Lower lobe of right lung (tissue), 2 donors: Measurements from ENCODE around the gene TRAPPC3L. TPM values are rescaled to one million over a fixed set of nuclear protein-coding genes. Genes with fewer than 3 reads are reported as not detected.

Experiments
- ATAC-seq, 2 donors: fragments of 200-7000 bp; cut with Tn5 transposase; one replicate each; pipeline ENCODE4 v1.9.1; 2020 to 2022; ENCODE audit warnings: mild to moderate bottlenecking in 2 of 2, moderate library complexity in 2 of 2
- DNase-seq: peaks from one replicate; pipeline ENCODE4 v3.0.0-alpha.2; 2020
- H3K27ac ChIP-seq: fragments of 200-600 bp; one replicate; pipeline ENCODE4 v1.8.0; 2022
- H3K27me3 ChIP-seq: fragments of 200-600 bp; one replicate; pipeline ENCODE4 v1.8.0; 2022; ENCODE audit warnings: low read depth
- H3K36me3 ChIP-seq: fragments of 200-600 bp; one replicate; pipeline ENCODE4 v1.8.0; 2022; ENCODE audit warnings: mild to moderate bottlenecking
- H3K4me1 ChIP-seq: fragments of 200-600 bp; one replicate; pipeline ENCODE4 v1.8.0; 2022
- H3K4me3 ChIP-seq: fragments of 200-600 bp; one replicate; pipeline ENCODE4 v1.8.0; 2022; ENCODE audit warnings: mild to moderate bottlenecking
- H3K9me3 ChIP-seq: fragments of 200-600 bp; one replicate; pipeline ENCODE4 v1.8.0; 2022
- intact Hi-C: fragments of 100-400 bp; cut with DNase I; formaldehyde crosslinking; loops from one replicate; pipeline ENCODE4 v1.11.0; 2022
- total RNA-seq: library from RNA; stranded (reverse); fragmentation: NEBNext Ultra II Directional; extraction: Animal tissue kit (Norgen Biotek cat#: 25700); gene quantifications from one replicate; pipeline ENCODE4 v1.2.1, GENCODE V29; 2021
- TF ChIP-seq, protein P1 (sequence below): fragments of 200-600 bp; IDR thresholded peaks from one replicate; pipeline ENCODE4 v1.8.0; 2022; ENCODE audit warnings: antibody characterized with exemption, mild to moderate bottlenecking
- donor health status: DM: no; HTN: yes; CAD: no; lungs with severe emphysema.

The TRAPPC3L gene
- total RNA-seq, 1 donor from 2014 or later = not detected

GRCh38 chr6:116458264-116458663 is 87.2 kb downstream of the TRAPPC3L start:
- TF ChIP-seq, protein P1, sequence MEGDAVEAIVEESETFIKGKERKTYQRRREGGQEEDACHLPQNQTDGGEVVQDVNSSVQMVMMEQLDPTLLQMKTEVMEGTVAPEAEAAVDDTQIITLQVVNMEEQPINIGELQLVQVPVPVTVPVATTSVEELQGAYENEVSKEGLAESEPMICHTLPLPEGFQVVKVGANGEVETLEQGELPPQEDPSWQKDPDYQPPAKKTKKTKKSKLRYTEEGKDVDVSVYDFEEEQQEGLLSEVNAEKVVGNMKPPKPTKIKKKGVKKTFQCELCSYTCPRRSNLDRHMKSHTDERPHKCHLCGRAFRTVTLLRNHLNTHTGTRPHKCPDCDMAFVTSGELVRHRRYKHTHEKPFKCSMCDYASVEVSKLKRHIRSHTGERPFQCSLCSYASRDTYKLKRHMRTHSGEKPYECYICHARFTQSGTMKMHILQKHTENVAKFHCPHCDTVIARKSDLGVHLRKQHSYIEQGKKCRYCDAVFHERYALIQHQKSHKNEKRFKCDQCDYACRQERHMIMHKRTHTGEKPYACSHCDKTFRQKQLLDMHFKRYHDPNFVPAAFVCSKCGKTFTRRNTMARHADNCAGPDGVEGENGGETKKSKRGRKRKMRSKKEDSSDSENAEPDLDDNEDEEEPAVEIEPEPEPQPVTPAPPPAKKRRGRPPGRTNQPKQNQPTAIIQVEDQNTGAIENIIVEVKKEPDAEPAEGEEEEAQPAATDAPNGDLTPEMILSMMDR = no peak
- no peaks in the 10 kb centered on the region for H3K9me3 ChIP-seq
- intact Hi-C loops = no loop called here
- peaks cover 27% of the 10 kb centered on the region for H3K4me1 ChIP-seq
- no peak for ATAC-seq
- no peak overlapping the region for H3K27ac ChIP-seq
- no peaks in the 10 kb centered on the region for H3K36me3 ChIP-seq
- no peak overlapping the region for H3K4me3 ChIP-seq
- H3K27me3 ChIP-seq = peaks cover 12% of the 10 kb centered on the region
- DNase-seq = no peak

DNA sequence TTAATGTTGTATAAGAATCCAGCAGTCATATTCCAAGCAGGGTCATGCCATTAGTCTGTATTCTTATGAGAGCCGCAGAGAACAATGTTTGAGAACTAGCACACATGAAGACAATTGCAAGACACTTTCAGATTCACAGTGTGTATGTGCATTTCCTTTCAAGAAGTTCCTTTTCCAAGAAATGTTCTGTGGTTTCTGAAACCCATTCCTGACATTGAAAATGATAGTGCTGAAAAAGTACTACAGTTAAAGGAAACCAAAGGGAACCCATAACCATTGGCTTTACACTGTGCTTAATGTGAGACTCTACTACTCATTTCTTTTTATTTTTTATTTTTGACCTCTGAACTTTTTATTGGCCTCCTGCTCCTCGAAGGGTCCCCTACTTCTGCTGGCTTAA is 88.6 kb downstream of the TRAPPC3L start:
- H3K9me3 ChIP-seq = no peaks in the 10 kb centered on the region
- TF ChIP-seq, protein P1 = no peak

GRCh38 chr6:116456106-116456505 is 89.4 kb downstream of the TRAPPC3L start:
- no peaks in the 10 kb centered on the region for H3K27me3 ChIP-seq
- H3K4me3 ChIP-seq = no peak overlapping the region
- ATAC-seq (no peak), DNase-seq (no peak)
- H3K4me1 ChIP-seq = peaks cover 13% of the 10 kb centered on the region
- no peaks in the 10 kb centered on the region for H3K36me3 ChIP-seq
- intact Hi-C loops = no loop called here
- no peak overlapping the region for H3K27ac ChIP-seq
- H3K9me3 ChIP-seq = no peaks in the 10 kb centered on the region
- TF ChIP-seq, protein P1 = no peak

More for the DNA sequence above, 88.6 kb downstream of the TRAPPC3L start:
- no peak for ATAC-seq
- DNase-seq = no peak
- no peaks in the 10 kb centered on the region for H3K27me3 ChIP-seq
- no peak overlapping the region for H3K4me3 ChIP-seq
- H3K27ac ChIP-seq = no peak overlapping the region
- intact Hi-C loops = no loop called here
- no peaks in the 10 kb centered on the region for H3K36me3 ChIP-seq
- H3K4me1 ChIP-seq = peaks cover 15% of the 10 kb centered on the region

GRCh38 chr6:116452531-116452930 is 93.0 kb downstream of the TRAPPC3L start:
- Histone ChIP-seq H3K4me3 (no peak overlapping the region), H3K4me1 (peaks cover 27% of the 10 kb centered on the region), H3K36me3 (no peaks in the 10 kb centered on the region), H3K27me3 (no peaks in the 10 kb centered on the region), H3K9me3 (no peaks in the 10 kb centered on the region), H3K27ac (no peak overlapping the region)
- ATAC-seq = no peak
- TF ChIP-seq, protein P1 = no peak
- intact Hi-C loops = no loop called here
- no peak for DNase-seq

DNA sequence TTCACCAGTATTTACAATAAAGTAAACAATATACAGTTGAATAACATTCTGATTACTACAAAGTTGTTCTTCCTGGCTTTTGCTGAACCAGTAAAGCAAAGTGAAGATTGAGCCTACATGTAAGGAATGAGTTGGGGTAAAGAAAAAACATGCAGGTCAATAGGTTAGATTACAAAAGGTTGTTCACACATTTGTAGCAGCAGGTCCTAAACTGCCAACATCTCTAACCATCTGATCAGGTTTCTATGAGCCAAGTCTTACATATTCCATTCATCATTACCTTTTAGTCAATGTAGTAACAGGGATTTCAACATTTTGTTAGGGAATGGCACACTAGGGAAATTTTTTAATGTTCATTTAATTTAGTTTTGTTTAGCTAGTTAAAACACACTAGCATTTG is 93.6 kb downstream of the TRAPPC3L start:
- Histone ChIP-seq H3K36me3 (no peaks in the 10 kb centered on the region), H3K4me1 (peaks cover 33% of the 10 kb centered on the region), H3K27ac (no peak overlapping the region), H3K27me3 (no peaks in the 10 kb centered on the region), H3K9me3 (no peaks in the 10 kb centered on the region), H3K4me3 (no peak overlapping the region)
- DNase-seq (no peak), ATAC-seq (no peak)
- intact Hi-C loops = no loop called here
- TF ChIP-seq, protein P1 = no peak
